ENCODE measurements around the gene FRRS1L. TPM values are rescaled to one million over a fixed set of nuclear protein-coding genes. Genes with fewer than 3 reads are reported as not detected.

Gene FRRS1L
- total and polyA plus RNA-seq, 9 donors = 8.3 to 49.8 (median 27.5) TPM

DNA sequence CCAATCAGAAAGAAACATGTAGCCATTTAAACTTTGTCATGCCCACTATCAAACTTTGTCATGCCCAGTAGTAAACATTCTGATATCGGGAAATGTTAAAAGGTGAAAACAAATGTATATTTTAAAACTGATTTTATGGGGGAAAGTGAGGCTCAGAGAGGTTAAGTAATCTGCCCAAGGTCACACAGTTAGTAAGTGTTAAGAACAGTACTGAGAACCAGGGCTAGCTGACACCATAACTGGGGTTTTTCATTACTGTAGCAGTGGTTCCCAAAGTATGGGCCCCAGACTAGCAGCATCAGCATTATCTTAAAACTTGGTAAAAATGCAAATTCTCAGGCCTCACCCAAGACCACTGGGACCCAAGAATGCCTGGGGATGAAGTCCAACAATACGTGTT is 9.9 kb upstream of the FRRS1L start:
- Histone ChIP-seq H3K4me3 (no peak overlapping the region), H3K4me1 (ENCODE audit: insufficient read depth) (no peaks in the 10 kb centered on the region), H3K36me3 (no peaks in the 10 kb centered on the region), H3K9me3 (no peaks in the 10 kb centered on the region), H3K27me3 (no peaks in the 10 kb centered on the region), H3K27ac (no peak overlapping the region)
- WGBS, 3 donors = 90 to 96% (median 90%) methylated on average over 2 of the region's 2 CpGs
- no peak for DNase-seq
- TF ChIP-seq CTCF (IDR thresholded peaks at IDR 0.05) = no peak
- TF ChIP-seq EP300 (IDR thresholded peaks at IDR 0.05) = no peak
- TF ChIP-seq POLR2A (IDR thresholded peaks at IDR 0.05) = no peak
- intact Hi-C loops (cut with DNase I) = no loop called here

DNA sequence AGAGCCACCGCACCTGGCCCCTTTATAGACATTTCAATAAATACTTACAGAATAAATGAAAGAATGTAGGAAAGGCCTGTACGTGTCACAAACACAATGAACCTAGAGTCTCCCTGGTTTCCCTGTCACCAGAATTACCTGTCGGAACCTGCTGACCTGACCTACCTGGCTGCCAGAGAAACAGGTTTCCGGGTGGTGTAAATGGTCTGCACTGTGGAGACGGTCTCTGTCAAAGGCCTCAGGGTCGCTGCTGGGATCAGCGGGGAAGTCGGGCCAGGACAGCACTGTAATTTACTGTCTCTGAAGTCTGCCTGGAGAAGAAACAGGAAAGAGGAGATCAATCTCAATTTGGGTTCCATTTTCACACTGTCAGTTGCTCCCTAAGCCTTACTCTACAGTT is 9.3 kb upstream of the FRRS1L start:
- Histone ChIP-seq H3K27ac (no peak overlapping the region), H3K36me3 (no peaks in the 10 kb centered on the region), H3K9me3 (no peaks in the 10 kb centered on the region), H3K27me3 (no peaks in the 10 kb centered on the region), H3K4me3 (no peak overlapping the region), H3K4me1 (ENCODE audit: insufficient read depth) (no peaks in the 10 kb centered on the region)
- no peak for DNase-seq
- TF ChIP-seq POLR2A (IDR thresholded peaks at IDR 0.05) = no peak
- TF ChIP-seq CTCF (IDR thresholded peaks at IDR 0.05) = no peak
- no peak for TF ChIP-seq EP300 (IDR thresholded peaks at IDR 0.05)
- 78 to 87% (median 83%) methylated on average over 8 of the region's 8 CpGs for WGBS, 3 donors
- intact Hi-C loops (cut with DNase I) = no loop called here

- Histone ChIP-seq H3K36me3 (no peaks in the 10 kb centered on the region), H3K27me3 (no peaks in the 10 kb centered on the region), H3K27ac (no peak overlapping the region), H3K4me1 (ENCODE audit: insufficient read depth) (no peaks in the 10 kb centered on the region), H3K4me3 (no peak overlapping the region), H3K9me3 (no peaks in the 10 kb centered on the region)
- no peak for TF ChIP-seq POLR2A (IDR thresholded peaks at IDR 0.05)
- intact Hi-C loops (cut with DNase I) = no loop called here
- no peak for DNase-seq
- 74 to 82% (median 78%) methylated on average over 1 of the region's 1 CpG for WGBS, 3 donors
Measured at GRCh38 chr9:109172935-109173334, 5.9 kb upstream of the FRRS1L start.

GRCh38 chr9:109171926-109172325 is 4.9 kb upstream of the FRRS1L start:
- no peaks in the 10 kb centered on the region for H3K36me3 ChIP-seq
- WGBS, 3 donors = 81 to 90% (median 85%) methylated on average over 3 of the region's 3 CpGs
- no peaks in the 10 kb centered on the region for H3K4me1 ChIP-seq (ENCODE audit: insufficient read depth)
- TF ChIP-seq POLR2A (IDR thresholded peaks at IDR 0.05) (no peak), EP300 (IDR thresholded peaks at IDR 0.05) (no peak), CTCF (IDR thresholded peaks at IDR 0.05) (no peak)
- DNase-seq = no peak
- H3K27ac ChIP-seq = no peak overlapping the region
- H3K4me3 ChIP-seq = no peak overlapping the region
- H3K27me3 ChIP-seq = no peaks in the 10 kb centered on the region
- intact Hi-C loops (cut with DNase I) = no loop called here
- H3K9me3 ChIP-seq = no peaks in the 10 kb centered on the region

GRCh38 chr9:109168170-109168569 is 1.1 kb upstream of the FRRS1L start:
- no peak overlapping the region for H3K27ac ChIP-seq
- no peak for TF ChIP-seq EP300 (IDR thresholded peaks at IDR 0.05)
- TF ChIP-seq POLR2A (IDR thresholded peaks at IDR 0.05) = no peak
- TF ChIP-seq CTCF (IDR thresholded peaks at IDR 0.05) = no peak
- no peak for DNase-seq

More at GRCh38 chr9:109168170-109168569, 1.1 kb upstream of the FRRS1L start:
- no peaks in the 10 kb centered on the region for H3K36me3 ChIP-seq
- no peaks in the 10 kb centered on the region for H3K4me1 ChIP-seq (ENCODE audit: insufficient read depth)
- no peak overlapping the region for H3K4me3 ChIP-seq
- H3K27me3 ChIP-seq = no peaks in the 10 kb centered on the region
- H3K9me3 ChIP-seq = no peaks in the 10 kb centered on the region
- intact Hi-C loops (cut with DNase I) = loop anchor here in 1 of 4 donors (10.0 kb wide), 1 partner anchor 67 kb away; no protein-coding TSS in a partner anchor

All from ovary (tissue), 9 donors.